ENCODE measurements around the gene PHRF1. TPM values are rescaled to one million over a fixed set of nuclear protein-coding genes. Genes with fewer than 3 reads are reported as not detected.

PHRF1 gene
- total and polyA plus RNA-seq, 2 donors from 2014 or later = 7.5 to 30.9 TPM

DNA sequence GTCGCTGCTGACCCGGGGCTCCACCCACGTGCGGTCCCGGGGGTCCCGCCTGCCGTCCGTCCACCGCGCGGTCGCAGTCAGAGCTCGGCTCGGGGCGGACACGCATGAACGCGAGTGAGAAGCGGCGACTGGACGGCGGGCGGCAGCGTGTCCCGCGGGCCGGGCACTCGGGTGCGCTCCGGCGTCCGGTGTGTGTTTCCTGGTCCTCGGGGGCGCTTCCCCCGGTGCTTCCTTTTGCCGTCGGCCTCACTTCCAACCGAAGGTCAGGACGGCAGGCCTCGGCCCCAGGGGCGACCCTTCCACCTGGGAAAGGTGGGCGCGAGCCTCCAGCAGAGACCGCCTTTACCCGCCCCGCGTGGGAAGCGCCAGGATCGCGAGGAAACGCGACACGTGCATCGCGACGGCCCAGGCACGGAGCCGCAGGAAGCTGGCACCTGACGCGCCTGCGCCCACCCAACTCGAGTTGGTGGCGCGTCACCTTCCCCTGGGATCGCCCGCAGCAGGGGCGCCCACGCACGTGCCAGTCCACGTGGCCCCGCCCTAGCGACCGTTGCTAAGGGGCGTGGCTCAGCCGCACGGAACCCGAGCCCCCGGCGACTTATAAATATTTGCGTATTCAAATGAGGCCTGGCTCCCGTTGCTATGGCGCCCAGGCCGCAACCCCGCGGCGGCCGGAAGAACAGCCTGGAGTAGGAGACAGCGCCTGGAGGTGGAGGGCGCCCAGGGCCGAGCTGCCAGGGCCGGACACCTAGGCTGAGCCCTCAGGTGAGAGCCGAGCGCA, 39.2 kb upstream of the PHRF1 start, which contains the start of gene LRRC56:
LRRC56 (plus strand) TSS at position 687 of the 781 bp plus-strand sequence. CDS start 3,158 bp downstream, outside the sequence.
- intact Hi-C loops (cut with DNase I) = no loop called here
- DNase-seq = peak; percentile 88 to 97 (median 93)
- FAIRE-seq = no peak
- Histone ChIP-seq H3K36me3 (ENCODE audit: control insufficient read depth in 2 of 3, insufficient read depth in 3 of 3, low read length in 3 of 3) (no peaks in the 10 kb centered on the region), H3K27me3 (ENCODE audit: control insufficient read depth, insufficient read depth, low read length) (no peaks in the 10 kb centered on the region), H3K27ac (ENCODE audit: low read depth in 2 of 2, low read length in 2 of 2) (peak within 1 kb of the TSS; percentile 61 to 67), H3K9ac (ENCODE audit: low read length in 3 of 3) (no peak within 1 kb of the TSS), H3K4me1 (ENCODE audit: control insufficient read depth in 2 of 3, insufficient read depth in 2 of 3, low read depth in 1 of 3, low read length in 3 of 3) (peaks cover 0 to 23% (median 4%) of the 10 kb centered on the region in 3 donors), H3K4me3 (ENCODE audit: low read length in 3 of 3) (peak within 1 kb of the TSS in 2 of 3 donors; percentile 2 to 40), H3K9me3 (ENCODE audit: control insufficient read depth in 2 of 3, insufficient read depth in 1 of 3, low read length in 3 of 3) (no peaks in the 10 kb centered on the region)
- TF ChIP-seq, protein P1, sequence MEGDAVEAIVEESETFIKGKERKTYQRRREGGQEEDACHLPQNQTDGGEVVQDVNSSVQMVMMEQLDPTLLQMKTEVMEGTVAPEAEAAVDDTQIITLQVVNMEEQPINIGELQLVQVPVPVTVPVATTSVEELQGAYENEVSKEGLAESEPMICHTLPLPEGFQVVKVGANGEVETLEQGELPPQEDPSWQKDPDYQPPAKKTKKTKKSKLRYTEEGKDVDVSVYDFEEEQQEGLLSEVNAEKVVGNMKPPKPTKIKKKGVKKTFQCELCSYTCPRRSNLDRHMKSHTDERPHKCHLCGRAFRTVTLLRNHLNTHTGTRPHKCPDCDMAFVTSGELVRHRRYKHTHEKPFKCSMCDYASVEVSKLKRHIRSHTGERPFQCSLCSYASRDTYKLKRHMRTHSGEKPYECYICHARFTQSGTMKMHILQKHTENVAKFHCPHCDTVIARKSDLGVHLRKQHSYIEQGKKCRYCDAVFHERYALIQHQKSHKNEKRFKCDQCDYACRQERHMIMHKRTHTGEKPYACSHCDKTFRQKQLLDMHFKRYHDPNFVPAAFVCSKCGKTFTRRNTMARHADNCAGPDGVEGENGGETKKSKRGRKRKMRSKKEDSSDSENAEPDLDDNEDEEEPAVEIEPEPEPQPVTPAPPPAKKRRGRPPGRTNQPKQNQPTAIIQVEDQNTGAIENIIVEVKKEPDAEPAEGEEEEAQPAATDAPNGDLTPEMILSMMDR (IDR thresholded peaks at IDR 0.05; ENCODE audit: borderline replicate concordance, extremely low read depth, insufficient read depth) = no peak

DNA sequence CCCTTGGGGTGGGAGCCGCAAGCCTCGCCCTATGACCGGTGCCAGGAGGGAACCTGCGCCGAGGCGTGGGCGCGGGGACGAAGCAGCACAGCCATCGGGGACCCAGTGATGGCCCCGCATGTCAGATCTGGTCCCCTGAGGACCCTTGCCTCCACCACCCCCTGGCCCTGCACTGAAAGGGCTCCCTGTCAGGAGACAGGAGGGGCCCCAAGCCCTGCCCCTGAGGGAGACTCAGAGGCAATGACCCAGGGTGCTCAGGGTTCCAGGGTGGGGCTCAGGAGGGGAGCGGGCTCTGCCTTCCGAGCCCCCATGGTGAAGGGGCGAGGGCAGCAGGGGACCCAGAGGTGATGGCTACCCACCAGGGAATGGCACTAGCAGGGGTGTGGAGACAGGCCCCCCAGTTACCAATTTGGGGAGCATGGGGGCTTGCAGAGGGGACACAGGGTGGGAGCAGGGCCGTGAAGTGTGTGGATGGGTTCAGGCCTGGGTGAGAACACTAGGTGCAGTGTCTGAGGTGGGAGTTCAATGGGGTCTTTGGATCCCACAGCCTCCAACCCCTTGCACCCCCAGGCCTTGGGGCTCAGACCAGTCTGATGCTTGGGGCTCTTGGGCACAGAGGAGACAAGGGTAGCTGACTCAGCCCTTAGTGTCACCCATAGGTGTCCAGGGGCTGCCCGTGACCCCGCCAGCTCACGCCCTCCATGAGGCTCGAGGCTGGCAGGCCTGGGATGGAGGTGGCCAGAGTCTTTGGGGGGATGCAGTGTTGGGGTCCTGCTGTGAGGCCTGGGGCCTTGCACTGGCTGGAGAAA, 38.4 kb upstream of the PHRF1 start:
- intact Hi-C loops (cut with DNase I) = no loop called here
- peak in 3 of 5 donors; percentile 7 to 70 (median 55) for DNase-seq

DNA sequence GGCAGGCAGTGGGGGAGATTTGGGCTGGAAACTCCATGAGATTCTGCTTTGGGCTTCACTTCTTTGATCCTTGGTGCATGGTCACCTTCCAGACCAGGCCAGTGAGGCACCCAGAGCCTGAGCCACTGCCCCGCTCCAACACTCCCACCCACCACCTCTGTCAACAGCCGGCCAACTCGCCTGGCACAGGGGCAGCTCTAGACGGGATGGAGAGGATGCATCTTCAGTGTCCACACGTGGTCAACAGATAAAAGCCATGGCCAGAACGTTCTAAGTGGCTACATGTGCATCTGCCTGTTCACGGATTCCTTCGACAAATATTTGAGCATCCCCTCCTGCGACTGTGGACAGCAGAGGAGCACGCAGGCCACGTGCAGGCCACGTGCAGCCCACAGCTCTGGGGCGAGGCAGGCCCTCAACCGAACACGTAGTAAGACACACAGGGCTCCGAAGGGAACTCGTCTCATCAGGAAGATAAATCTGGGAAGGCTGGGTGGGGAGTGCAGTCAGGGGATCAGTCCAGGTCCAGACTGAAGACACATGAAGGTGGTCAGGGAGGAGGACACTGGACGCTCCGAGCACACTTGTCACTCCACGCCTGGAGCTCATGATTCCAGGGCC, 37.7 kb upstream of the PHRF1 start:
- Histone ChIP-seq H3K27me3 (ENCODE audit: control insufficient read depth, insufficient read depth, low read length) (no peaks in the 10 kb centered on the region), H3K9me3 (ENCODE audit: control insufficient read depth in 2 of 3, insufficient read depth in 1 of 3, low read length in 3 of 3) (no peaks in the 10 kb centered on the region), H3K4me1 (ENCODE audit: control insufficient read depth in 2 of 3, insufficient read depth in 2 of 3, low read depth in 1 of 3, low read length in 3 of 3) (peaks cover 0 to 23% (median 4%) of the 10 kb centered on the region in 3 donors), H3K36me3 (ENCODE audit: control insufficient read depth in 2 of 3, insufficient read depth in 3 of 3, low read length in 3 of 3) (no peaks in the 10 kb centered on the region), H3K4me3 (ENCODE audit: low read length in 3 of 3) (no peak overlapping the region), H3K27ac (ENCODE audit: low read depth in 2 of 2, low read length in 2 of 2) (no peak overlapping the region), H3K9ac (ENCODE audit: low read length in 3 of 3) (no peak overlapping the region)
- DNase-seq = peak in 1 of 5 donors; percentile 45
- intact Hi-C loops (cut with DNase I) = no loop called here
- no peak for FAIRE-seq
- TF ChIP-seq, protein P1 (IDR thresholded peaks at IDR 0.05; ENCODE audit: borderline replicate concordance, extremely low read depth, insufficient read depth) = no peak

More for the DNA sequence above, 38.4 kb upstream of the PHRF1 start:
- FAIRE-seq = no peak
- TF ChIP-seq, protein P1 (IDR thresholded peaks at IDR 0.05; ENCODE audit: borderline replicate concordance, extremely low read depth, insufficient read depth) = no peak
- peak overlapping the region in 2 of 3 donors; percentile 2 to 40 for H3K4me3 ChIP-seq (ENCODE audit: low read length in 3 of 3)
- no peaks in the 10 kb centered on the region for H3K9me3 ChIP-seq (ENCODE audit: control insufficient read depth in 2 of 3, insufficient read depth in 1 of 3, low read length in 3 of 3)
- no peaks in the 10 kb centered on the region for H3K36me3 ChIP-seq (ENCODE audit: control insufficient read depth in 2 of 3, insufficient read depth in 3 of 3, low read length in 3 of 3)
- H3K4me1 ChIP-seq (ENCODE audit: control insufficient read depth in 2 of 3, insufficient read depth in 2 of 3, low read depth in 1 of 3, low read length in 3 of 3) = peaks cover 0 to 23% (median 4%) of the 10 kb centered on the region in 3 donors
- H3K27ac ChIP-seq (ENCODE audit: low read depth in 2 of 2, low read length in 2 of 2) = no peak overlapping the region
- no peak overlapping the region for H3K9ac ChIP-seq (ENCODE audit: low read length in 3 of 3)
- no peaks in the 10 kb centered on the region for H3K27me3 ChIP-seq (ENCODE audit: control insufficient read depth, insufficient read depth, low read length)

Measured in kidney (tissue), 14 donors.